ENCODE measurements around the gene C6orf136. TPM values are rescaled to one million over a fixed set of nuclear protein-coding genes. Genes with fewer than 3 reads are reported as not detected.
A peak's percentile ranks its signal among the peaks of the same experiment; 100 is the strongest.

C6orf136 gene
- total and polyA plus RNA-seq, 9 of the 15 experiments (the other 6 are each of a cell fraction or from before 2014, with no cell fraction given), result 14.1 to 63.1 (median 18.4) TPM

- TF ChIP-seq DPF2 (IDR thresholded peaks at IDR 0.05) (peak; percentile 20; the same call in 1 of the 2 replicates), ATF3 (IDR thresholded peaks at IDR 0.05) (no peak), ATF3 (CRISPR knock-in tag; conservative IDR thresholded peaks at IDR 0.05) (no peak; the same call in 1 of the 2 replicates), RBM25 (IDR thresholded peaks at IDR 0.05; ENCODE audit: low read depth, low read length, severe bottlenecking) (peak; percentile 41), HDGF (IDR thresholded peaks at IDR 0.05) (peak; percentile 87; the same call in 1 of the 2 replicates), GTF2E2 (tag; IDR thresholded peaks at IDR 0.05) (no peak), EZH2 (IDR thresholded peaks at IDR 0.05; ENCODE audit: borderline replicate concordance, low read depth, low read length) (no peak), CC2D1A (IDR thresholded peaks at IDR 0.05) (peak; percentile 90; the same call in 1 of the 2 replicates), ZNF23 (CRISPR knock-in tag; IDR thresholded peaks at IDR 0.05) (no peak), SRSF3 (IDR thresholded peaks at IDR 0.05; ENCODE audit: insufficient read depth, low read length) (no peak), ZFP30 (CRISPR knock-in tag; IDR thresholded peaks at IDR 0.05; ENCODE audit: borderline replicate concordance) (no peak), SP1 (CRISPR knock-in tag; IDR thresholded peaks at IDR 0.05) (peak; percentile 64; the same call in 1 of the 2 replicates), ZNF551 (CRISPR knock-in tag; IDR thresholded peaks at IDR 0.05) (no peak), POLR3G (IDR thresholded peaks at IDR 0.05; ENCODE audit: extremely low read depth, insufficient read length, insufficient replicate concordance) (no peak), HMGN3 (IDR thresholded peaks at IDR 0.05; ENCODE audit: borderline replicate concordance, extremely low read depth, insufficient read length, low read depth, low read length) (peak; percentile 43)
- TF ChIP-seq, protein P1, sequence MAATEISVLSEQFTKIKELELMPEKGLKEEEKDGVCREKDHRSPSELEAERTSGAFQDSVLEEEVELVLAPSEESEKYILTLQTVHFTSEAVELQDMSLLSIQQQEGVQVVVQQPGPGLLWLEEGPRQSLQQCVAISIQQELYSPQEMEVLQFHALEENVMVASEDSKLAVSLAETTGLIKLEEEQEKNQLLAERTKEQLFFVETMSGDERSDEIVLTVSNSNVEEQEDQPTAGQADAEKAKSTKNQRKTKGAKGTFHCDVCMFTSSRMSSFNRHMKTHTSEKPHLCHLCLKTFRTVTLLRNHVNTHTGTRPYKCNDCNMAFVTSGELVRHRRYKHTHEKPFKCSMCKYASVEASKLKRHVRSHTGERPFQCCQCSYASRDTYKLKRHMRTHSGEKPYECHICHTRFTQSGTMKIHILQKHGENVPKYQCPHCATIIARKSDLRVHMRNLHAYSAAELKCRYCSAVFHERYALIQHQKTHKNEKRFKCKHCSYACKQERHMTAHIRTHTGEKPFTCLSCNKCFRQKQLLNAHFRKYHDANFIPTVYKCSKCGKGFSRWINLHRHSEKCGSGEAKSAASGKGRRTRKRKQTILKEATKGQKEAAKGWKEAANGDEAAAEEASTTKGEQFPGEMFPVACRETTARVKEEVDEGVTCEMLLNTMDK (IDR thresholded peaks at IDR 0.05; ENCODE audit: borderline replicate concordance, insufficient read depth, low read depth, low read length, poor library complexity, severe bottlenecking), result peak; percentile 84
These were observed 32.2 kb downstream of the C6orf136 start (continued) for GRCh38 chr6:30678964-30679726.

Data from K562 (cell line).